Transverse colon (tissue), 4 donors: ENCODE measurements around the gene AMMECR1. TPM values are rescaled to one million over a fixed set of nuclear protein-coding genes. Genes with fewer than 3 reads are reported as not detected.
A peak's percentile ranks its signal among the peaks of the same experiment; 100 is the strongest.

Experiments
- DNase-seq: peaks from one replicate; pipeline ENCODE4 v3.0.0-alpha.2; 2019
- H3K27ac ChIP-seq, 4 donors: fragments of 200-600 bp; sonication (generic); 2 replicates each; pipeline ENCODE4 v1.5.1; 2016 to 2018; ENCODE audit warnings: inconsistent platforms in 4 of 4
- H3K27me3 ChIP-seq: fragments of 200-600 bp; sonication (generic); 2 replicates; pipeline ENCODE4 v1.5.1; 2017; ENCODE audit warnings: inconsistent platforms
- H3K36me3 ChIP-seq, 4 donors: fragments of 200-600 bp; sonication (generic); 2 replicates each; pipeline ENCODE4 v1.5.1; 2017 to 2019; ENCODE audit warnings: inconsistent platforms in 4 of 4
- H3K4me1 ChIP-seq, 4 donors: fragments of 200-600 bp; sonication (generic); 2 replicates each; pipeline ENCODE4 v1.5.1; 2017 to 2020; ENCODE audit warnings: inconsistent platforms in 4 of 4
- H3K4me3 ChIP-seq, 4 donors: fragments of 200-600 bp; sonication (generic); 1 replicate in 1 of 4; 2 replicates in 3 of 4; pipeline versions ENCODE4 v1.5.1 to v1.6.1; 2017 to 2019; ENCODE audit warnings: inconsistent platforms in 4 of 4
- H3K9me3 ChIP-seq, 2 donors: fragments of 200-600 bp; sonication (generic); 2 replicates each; pipeline ENCODE4 v1.5.1; 2017 to 2019; ENCODE audit warnings: inconsistent platforms in 2 of 2
- CTCF ChIP-seq, 5 experiments: fragments of 200-600 bp in 3 of 5; fragments of 450-650 bp in 2 of 5; sonication (generic) in 3 of 5; IDR thresholded peaks; 1 replicate in 2 of 5; 2 replicates in 3 of 5; pipeline ENCODE4 v1.5.1; 2016 to 2017; ENCODE audit warnings: antibody characterized with exemption in 5 of 5, inconsistent platforms in 3 of 5, mild to moderate bottlenecking in 2 of 5, moderate library complexity in 1 of 5
- EP300 ChIP-seq: sonication (generic); formaldehyde crosslinking; IDR thresholded peaks from one replicate; pipeline ENCODE4 v1.6.1; 2017; ENCODE audit warnings: antibody characterized with exemption, low read depth
- POLR2A ChIP-seq: fragments of 450-650 bp; IDR thresholded peaks from one replicate; pipeline ENCODE4 v1.6.1; 2016; ENCODE audit warnings: antibody characterized with exemption, mild to moderate bottlenecking, moderate library complexity
- POLR2AphosphoS5 ChIP-seq, 3 donors: sonication (generic); formaldehyde crosslinking; IDR thresholded peaks; one replicate each; pipeline ENCODE4 v1.6.1; 2016; ENCODE audit warnings: antibody characterized with exemption in 3 of 3
- WGBS, 2 donors: methylation state at CpG; one replicate each; pipeline ENCODE4 v1.1.5; 2018; ENCODE audit warnings: low coverage in 1 of 2; 5-methylcytosine and 5-hydroxymethylcytosine counted together
- in situ Hi-C, 4 donors: fragments of 200-750 bp; cut with MboI; loops; one replicate each; pipeline versions ENCODE4 v1.15.0 to v1.15.1; 2017; ENCODE audit warnings: low sequenced_read_pairs in 3 of 4, low pct_ligation_motif_present in 1 of 4, low pct_unique_long_range_greater_than_20kb in 1 of 4
- intact Hi-C: fragments of 100-400 bp; cut with DNase I; formaldehyde crosslinking; loops from one replicate; pipeline ENCODE4 v1.15.1; 2023; ENCODE audit warnings: low total_unique reads
- total RNA-seq, 4 donors: library from RNA; depleted of rRNA; stranded (reverse); fragments of >200 nt; gene quantifications; one replicate each; pipeline ENCODE4 v1.1.0, GENCODE V29; 2016

The AMMECR1 gene
- total RNA-seq, 4 donors from 2014 or later, result 2.6 to 15.3 (median 8.6) TPM

GRCh38 chrX:110321670-110322069, 3.8 kb upstream of the AMMECR1 start:
- no peak overlapping the region for H3K4me3 ChIP-seq
- no peak for DNase-seq
- H3K4me1 ChIP-seq, result peaks cover 0 to 6% (median 0%) of the 10 kb centered on the region in 4 donors
- in situ Hi-C loops (no loop called here), intact Hi-C loops (no loop called here)
- no peak overlapping the region for H3K27ac ChIP-seq
- no peak for TF ChIP-seq POLR2A
- no peak for TF ChIP-seq POLR2AphosphoS5 (IDR thresholded peaks at IDR 0.05)
- no peak for TF ChIP-seq CTCF (IDR thresholded peaks at IDR 0.05)
- TF ChIP-seq EP300, result no peak
- H3K9me3 ChIP-seq, result no peaks in the 10 kb centered on the region
- 48% methylated on average over 3 of the region's 3 CpGs; no CpG with 5 or more reads in 1 of the 2 donors for WGBS, 2 donors
- H3K27me3 ChIP-seq, result no peaks in the 10 kb centered on the region
- H3K36me3 ChIP-seq, result no peaks in the 10 kb centered on the region

- no peak overlapping the region for H3K4me3 ChIP-seq
- intact Hi-C loops (no loop called here), in situ Hi-C loops (no loop called here)
- peaks cover 0 to 10% (median 0%) of the 10 kb centered on the region in 4 donors for H3K4me1 ChIP-seq
- no peak for DNase-seq
- no peak overlapping the region for H3K27ac ChIP-seq
- H3K27me3 ChIP-seq, result no peaks in the 10 kb centered on the region
- no peaks in the 10 kb centered on the region for H3K36me3 ChIP-seq
- TF ChIP-seq POLR2A, result no peak
- no peak for TF ChIP-seq EP300
- TF ChIP-seq CTCF (IDR thresholded peaks at IDR 0.05), result no peak
- no peak for TF ChIP-seq POLR2AphosphoS5 (IDR thresholded peaks at IDR 0.05)
- no peaks in the 10 kb centered on the region for H3K9me3 ChIP-seq
These were observed 3.2 kb upstream of the AMMECR1 start for GRCh38 chrX:110321081-110321480.

GRCh38 chrX:110320381-110320987, 2.6 kb upstream of the AMMECR1 start:
- H3K4me3 ChIP-seq, result no peak overlapping the region
- no peaks in the 10 kb centered on the region for H3K27me3 ChIP-seq
- TF ChIP-seq EP300, result no peak
- TF ChIP-seq POLR2AphosphoS5 (IDR thresholded peaks at IDR 0.05), result no peak
- TF ChIP-seq CTCF (IDR thresholded peaks at IDR 0.05), result no peak
- TF ChIP-seq POLR2A, result no peak
- H3K9me3 ChIP-seq, result no peaks in the 10 kb centered on the region
- in situ Hi-C loops (no loop called here), intact Hi-C loops (no loop called here)
- H3K4me1 ChIP-seq, result peaks cover 0 to 13% (median 0%) of the 10 kb centered on the region in 4 donors
- WGBS, 2 donors, result 42% methylated on average over 3 of the region's 3 CpGs; no CpG with 5 or more reads in 1 of the 2 donors
- no peaks in the 10 kb centered on the region for H3K36me3 ChIP-seq
- H3K27ac ChIP-seq, result no peak overlapping the region
- DNase-seq, result no peak

GRCh38 chrX:110318664-110318968, 731 bp upstream of the AMMECR1 start:
- Histone ChIP-seq H3K4me1 (peaks cover 0 to 13% (median 0%) of the 10 kb centered on the region in 4 donors), H3K27me3 (no peaks in the 10 kb centered on the region), H3K27ac (peak overlapping the region; percentile 79 to 92 (median 86)), H3K4me3 (peak overlapping the region; percentile 32 to 90 (median 63)), H3K9me3 (no peaks in the 10 kb centered on the region), H3K36me3 (no peaks in the 10 kb centered on the region)
- intact Hi-C loops (no loop called here), in situ Hi-C loops (no loop called here)
- TF ChIP-seq CTCF (IDR thresholded peaks at IDR 0.05) (no peak), EP300 (no peak), POLR2AphosphoS5 (IDR thresholded peaks at IDR 0.05) (no peak), POLR2A (no peak)
- WGBS, 2 donors, result 6 to 40% methylated on average over 3 to 4 of the region's 4 CpGs
- DNase-seq, result no peak
